ENCODE data around the gene GUSB. TPM values are rescaled to one million over a fixed set of nuclear protein-coding genes. Genes with fewer than 3 reads are reported as not detected.

Gene GUSB
- total RNA-seq, 1 experiment from 2014 or later: 62.0 TPM

GRCh38 chr7:65962033-65962432, 20.0 kb downstream of the GUSB start:
- H3K27me3 ChIP-seq (ENCODE audit: insufficient read depth, low read length): no peaks in the 10 kb centered on the region
- no peak overlapping the region for H3K23ac ChIP-seq (ENCODE audit: insufficient read length, low read depth, low read length)
- no peak overlapping the region for H2BK12ac ChIP-seq (ENCODE audit: insufficient read length, low read depth, low read length)
- no peak overlapping the region for H3K4me3 Mint-ChIP-seq
- no peak overlapping the region for H4K8ac ChIP-seq (replicated peaks; ENCODE audit: insufficient read length, low read depth, low read length)
- no peak overlapping the region for H4K91ac ChIP-seq (ENCODE audit: insufficient read length, low read depth, low read length)
- DNase-seq: no peak
- TF ChIP-seq CTCF (conservative IDR thresholded peaks at IDR 0.05): no peak
- H4K20me1 ChIP-seq (ENCODE audit: control insufficient read depth, insufficient read depth, insufficient read length): no peaks in the 10 kb centered on the region
- H3K18ac ChIP-seq (ENCODE audit: insufficient read length, low read depth, low read length): no peak overlapping the region
- no peak overlapping the region for H3K14ac ChIP-seq (ENCODE audit: insufficient read depth, low read length)
- no peak overlapping the region for H2BK5ac ChIP-seq (ENCODE audit: insufficient read length, low read length)
- H2BK120ac ChIP-seq (ENCODE audit: low read depth, low read length, poor library complexity, severe bottlenecking): no peak overlapping the region
- no peak overlapping the region for H3K4ac ChIP-seq (ENCODE audit: low read depth, low read length)
- H3K27ac ChIP-seq (ENCODE audit: insufficient read length, low read depth, low read length): no peak overlapping the region
- H3K27ac Mint-ChIP-seq: no peak overlapping the region
- H2BK20ac ChIP-seq (ENCODE audit: low read depth, low read length, poor library complexity, severe bottlenecking): no peak overlapping the region
- no peaks in the 10 kb centered on the region for H3K4me1 Mint-ChIP-seq
- H3K79me2 ChIP-seq (ENCODE audit: insufficient read depth, low read length): no peaks in the 10 kb centered on the region
- no peak overlapping the region for H3K9ac ChIP-seq (ENCODE audit: extremely low read depth, insufficient read length, low read length)
- no peak overlapping the region for H4K5ac ChIP-seq (ENCODE audit: insufficient read length, low read depth, low read length)
- H3K79me1 ChIP-seq (ENCODE audit: insufficient read depth, low read depth, low read length, poor library complexity, severe bottlenecking): no peaks in the 10 kb centered on the region
- H3K4me2 ChIP-seq (ENCODE audit: insufficient read depth, insufficient read length, low read length): no peak overlapping the region
- H3K9me3 Mint-ChIP-seq: no peaks in the 10 kb centered on the region
- no peaks in the 10 kb centered on the region for H3K27me3 Mint-ChIP-seq (ENCODE audit: low read depth)
- H3K56ac ChIP-seq (ENCODE audit: insufficient read length, low read depth, low read length): no peak overlapping the region
- no peak overlapping the region for H2AFZ ChIP-seq (ENCODE audit: low read length)
- WGBS (ENCODE audit: extremely low coverage, insufficient read length, low lambda C conversion rate): no CpG with 5 or more reads among the region's 6 CpGs
- H2BK15ac ChIP-seq (ENCODE audit: low read depth, low read length): no peak overlapping the region
- no peak overlapping the region for H2AK5ac ChIP-seq (ENCODE audit: insufficient read length, low read length)
- H3K9me3 ChIP-seq (ENCODE audit: control insufficient read depth, low read depth, low read length): no peaks in the 10 kb centered on the region
- peaks cover 36 to 90% (median 52%) of the 10 kb centered on the region in 3 experiments; a peak in 6 of 7 replicates for H3K36me3 Mint-ChIP-seq (ENCODE audit: insufficient read depth in 1 of 3, low read depth in 3 of 3)
- H3T11ph ChIP-seq (ENCODE audit: low read length): no peak overlapping the region
- no peaks in the 10 kb centered on the region for H3K4me1 ChIP-seq (ENCODE audit: insufficient read depth, low read length)
- no peaks in the 10 kb centered on the region for H3K23me2 ChIP-seq (ENCODE audit: insufficient read length, low read depth, low read length, poor library complexity, severe bottlenecking)
